ENCODE results near the gene IDH1. TPM values are rescaled to one million over a fixed set of nuclear protein-coding genes. Genes with fewer than 3 reads are reported as not detected.

Gene IDH1
- total and polyA plus RNA-seq, 2 of the 13 experiments (the other 11 are each of a cell fraction or from before 2014, with no cell fraction given), result 312 to 1,077 TPM

- TF ChIP-seq ZNF597 (CRISPR knock-in tag; IDR thresholded peaks at IDR 0.05) (0 out of 2 replicates have a peak, but pooled peaks have one; percentile 49), AHR (CRISPR knock-in tag; IDR thresholded peaks at IDR 0.05) (peak; percentile 92; the same call in 1 of the 2 replicates), MLX (CRISPR knock-in tag; IDR thresholded peaks at IDR 0.05) (peak; percentile 97), FOXC1 (CRISPR knock-in tag; IDR thresholded peaks at IDR 0.05; ENCODE audit: borderline replicate concordance) (peak; percentile 90; the same call in 1 of the 2 replicates), CREB1 (IDR thresholded peaks at IDR 0.05) (peak; percentile 88), CREB1 (CRISPR knock-in tag; IDR thresholded peaks at IDR 0.05) (peak; percentile 91), ZBTB7A (CRISPR knock-in tag; IDR thresholded peaks at IDR 0.05) (peak; percentile 93), KDM5B (CRISPR knock-in tag; IDR thresholded peaks at IDR 0.05; ENCODE audit: borderline replicate concordance) (peak; percentile 63; the same call in 1 of the 2 replicates), ZNF564 (CRISPR knock-in tag; IDR thresholded peaks at IDR 0.05) (0 out of 2 replicates have a peak, but pooled peaks have one; percentile 86), ARNTL (CRISPR knock-in tag; IDR thresholded peaks at IDR 0.05) (peak; percentile 97), HNRNPUL1 (IDR thresholded peaks at IDR 0.05; ENCODE audit: low read depth, low read length) (no peak), ZBTB44 (CRISPR knock-in tag; IDR thresholded peaks at IDR 0.05) (no peak; the same call in 1 of the 2 replicates), TOE1 (CRISPR knock-in tag; IDR thresholded peaks at IDR 0.05) (no peak), POLR2AphosphoS5 (IDR thresholded peaks at IDR 0.05; ENCODE audit: low read depth, low read length) (peak; percentile 61), LRRFIP1 (CRISPR knock-in tag; conservative IDR thresholded peaks at IDR 0.05) (no peak), ZNF7 (CRISPR knock-in tag; IDR thresholded peaks at IDR 0.05) (no peak; the same call in 1 of the 2 replicates), SATB2 (CRISPR knock-in tag; IDR thresholded peaks at IDR 0.05) (peak; percentile 80; the same call in 1 of the 2 replicates), SRSF9 (IDR thresholded peaks at IDR 0.05; ENCODE audit: borderline replicate concordance, insufficient read depth, low read depth, low read length, poor library complexity, severe bottlenecking) (no peak), ZNF335 (CRISPR knock-in tag; IDR thresholded peaks at IDR 0.05) (peak; percentile 73), SYNCRIP (IDR thresholded peaks at IDR 0.05; ENCODE audit: insufficient read depth, low read depth, low read length) (no peak)
Measured at GRCh38 chr2:208265801-208266552, 11.1 kb upstream of the IDH1 start, which contains the start of gene PIKFYVE (continued).
